Subcutaneous adipose tissue (tissue), 4 donors: ENCODE data around the gene ATP8B3. TPM values are rescaled to one million over a fixed set of nuclear protein-coding genes. Genes with fewer than 3 reads are reported as not detected.

Experiments
- CTCF ChIP-seq: fragments of 450-650 bp; IDR thresholded peaks from one replicate; pipeline ENCODE4 v1.5.1; 2016; ENCODE audit warnings: low read depth, mild to moderate bottlenecking, control low read depth, antibody characterized with exemption, moderate library complexity
- total RNA-seq, 4 donors: library from RNA; depleted of rRNA; stranded (reverse); fragments of >200 nt; gene quantifications; one replicate each; pipeline ENCODE4 v1.1.0, GENCODE V29; 2016

ATP8B3 gene
- total RNA-seq, 4 donors from 2014 or later: 1.5 to 3.3 (median 1.8) TPM

- no peak for TF ChIP-seq CTCF
Measured at GRCh38 chr19:1837625-1838105, 25.6 kb upstream of the ATP8B3 start.

- TF ChIP-seq CTCF: no peak
Measured at GRCh38 chr19:1837222-1837565, 25.1 kb upstream of the ATP8B3 start.

- no peak for TF ChIP-seq CTCF
Measured at GRCh38 chr19:1836458-1837221, 24.6 kb upstream of the ATP8B3 start.

- no peak for TF ChIP-seq CTCF
Measured at GRCh38 chr19:1833540-1833939, 21.5 kb upstream of the ATP8B3 start.

GRCh38 chr19:1832046-1832663, 20.1 kb upstream of the ATP8B3 start:
- no peak for TF ChIP-seq CTCF

GRCh38 chr19:1830978-1831377, 18.9 kb upstream of the ATP8B3 start:
- TF ChIP-seq CTCF: no peak

- TF ChIP-seq CTCF: no peak
Measured at GRCh38 chr19:1830568-1830967, 18.5 kb upstream of the ATP8B3 start.
